Measurements from ENCODE around the gene CTIF. TPM values are rescaled to one million over a fixed set of nuclear protein-coding genes. Genes with fewer than 3 reads are reported as not detected.

Gene CTIF
- total RNA-seq, 1 experiment from 2014 or later = 5.9 TPM

- in situ Hi-C loops (cut with HindIII; ENCODE audit: low sequenced_read_pairs) = no loop called here
- no peak for DNase-seq (ENCODE audit: low spot score)
Observed at GRCh38 chr18:48669180-48669675, 130.4 kb downstream of the CTIF start.

- no peak for DNase-seq (ENCODE audit: low spot score)
- in situ Hi-C loops (cut with HindIII; ENCODE audit: low sequenced_read_pairs) = no loop called here
Observed at GRCh38 chr18:48669991-48670750, 131.3 kb downstream of the CTIF start.

- in situ Hi-C loops (cut with HindIII; ENCODE audit: low sequenced_read_pairs) = no loop called here
Observed at GRCh38 chr18:48670751-48671560, 132.1 kb downstream of the CTIF start.

GRCh38 chr18:48671561-48671945, 132.7 kb downstream of the CTIF start:
- no peak for DNase-seq (ENCODE audit: low spot score)
- in situ Hi-C loops (cut with HindIII; ENCODE audit: low sequenced_read_pairs) = no loop called here

More at GRCh38 chr18:48670751-48671560, 132.1 kb downstream of the CTIF start:
- DNase-seq (ENCODE audit: low spot score) = no peak

GRCh38 chr18:48672671-48673340, 134.0 kb downstream of the CTIF start:
- no peak for DNase-seq (ENCODE audit: low spot score)
- in situ Hi-C loops (cut with HindIII; ENCODE audit: low sequenced_read_pairs) = no loop called here

GRCh38 chr18:48673456-48673852, 134.6 kb downstream of the CTIF start:
- no peak for DNase-seq (ENCODE audit: low spot score)
- in situ Hi-C loops (cut with HindIII; ENCODE audit: low sequenced_read_pairs) = no loop called here

- DNase-seq (ENCODE audit: low spot score) = no peak
- in situ Hi-C loops (cut with HindIII; ENCODE audit: low sequenced_read_pairs) = no loop called here
Observed at GRCh38 chr18:48673853-48674721, 135.3 kb downstream of the CTIF start.

GRCh38 chr18:48674758-48675351, 136.0 kb downstream of the CTIF start:
- DNase-seq (ENCODE audit: low spot score) = no peak
- in situ Hi-C loops (cut with HindIII; ENCODE audit: low sequenced_read_pairs) = no loop called here

- in situ Hi-C loops (cut with HindIII; ENCODE audit: low sequenced_read_pairs) = no loop called here
- DNase-seq (ENCODE audit: low spot score) = peak; percentile 91
Observed at GRCh38 chr18:48675352-48675761, 136.5 kb downstream of the CTIF start.

- DNase-seq (ENCODE audit: low spot score) = no peak
- in situ Hi-C loops (cut with HindIII; ENCODE audit: low sequenced_read_pairs) = no loop called here
Observed at GRCh38 chr18:48675912-48676311, 137.1 kb downstream of the CTIF start.

- in situ Hi-C loops (cut with HindIII; ENCODE audit: low sequenced_read_pairs) = no loop called here
- no peak for DNase-seq (ENCODE audit: low spot score)
Observed at GRCh38 chr18:48676346-48676745, 137.5 kb downstream of the CTIF start.

GRCh38 chr18:48676756-48677368, 138.0 kb downstream of the CTIF start:
- in situ Hi-C loops (cut with HindIII; ENCODE audit: low sequenced_read_pairs) = no loop called here
- DNase-seq (ENCODE audit: low spot score) = peak; percentile 75

- DNase-seq (ENCODE audit: low spot score) = no peak
- in situ Hi-C loops (cut with HindIII; ENCODE audit: low sequenced_read_pairs) = no loop called here
Observed at GRCh38 chr18:48678237-48679115, 139.6 kb downstream of the CTIF start.

- in situ Hi-C loops (cut with HindIII; ENCODE audit: low sequenced_read_pairs) = no loop called here
Observed at GRCh38 chr18:48679236-48679635, 140.4 kb downstream of the CTIF start.

GRCh38 chr18:48680339-48681250, 141.8 kb downstream of the CTIF start:
- DNase-seq (ENCODE audit: low spot score) = peak; percentile 46
- in situ Hi-C loops (cut with HindIII; ENCODE audit: low sequenced_read_pairs) = no loop called here

More at GRCh38 chr18:48679236-48679635, 140.4 kb downstream of the CTIF start:
- no peak for DNase-seq (ENCODE audit: low spot score)

- in situ Hi-C loops (cut with HindIII; ENCODE audit: low sequenced_read_pairs) = no loop called here
Observed at GRCh38 chr18:48682768-48683167, 143.9 kb downstream of the CTIF start.

More at GRCh38 chr18:48682768-48683167, 143.9 kb downstream of the CTIF start:
- DNase-seq (ENCODE audit: low spot score) = no peak

All from G401 (cell line).